Activated CD8-positive, alpha-beta T cell treated with anti-CD3 and anti-CD28 coated beads for 36 hours (primary cell): ENCODE data around the gene L3MBTL2. TPM values are rescaled to one million over a fixed set of nuclear protein-coding genes. Genes with fewer than 3 reads are reported as not detected.
"Not testable (repeated sequence)": the region's sequence is repeated elsewhere in the genome, so short reads cannot be mapped to it uniquely, and the experiment has no call there.

ENCODE experiments used
- ATAC-seq: fragments of 200-7000 bp; cut with Tn5 transposase; one replicate; pipeline ENCODE4 v1.10.0; 2021; ENCODE audit warnings: mild to moderate bottlenecking, moderate library complexity
- CTCF ChIA-PET: fragments of 350-600 bp; sonication (Branson Sonifier 250); formaldehyde crosslinking; loops from one replicate; lab custom pipeline; 2021; ENCODE audit warnings: antibody characterized with exemption; lab: Charles Lee
- POLR2A ChIA-PET: fragments of 350-600 bp; sonication (Branson Sonifier 250); formaldehyde crosslinking; loops from one replicate; lab custom pipeline; 2021; ENCODE audit warnings: antibody characterized with exemption; lab: Charles Lee
- DNase-seq: peaks from one replicate; pipeline ENCODE4 v3.0.0-alpha.2; 2020
- H3K27ac Mint-ChIP-seq: one replicate; pipeline ENCODE4 v1.8.0; 2021; ENCODE audit warnings: mild to moderate bottlenecking, mixed read lengths
- H3K27me3 Mint-ChIP-seq: one replicate; pipeline ENCODE4 v1.8.0; 2021; ENCODE audit warnings: mixed read lengths
- H3K36me3 Mint-ChIP-seq: one replicate; pipeline ENCODE4 v1.8.0; 2021; ENCODE audit warnings: low read depth, mixed read lengths
- H3K4me1 Mint-ChIP-seq: one replicate; pipeline ENCODE4 v1.8.0; 2021; ENCODE audit warnings: low read depth, mixed read lengths
- H3K4me3 Mint-ChIP-seq: one replicate; pipeline ENCODE4 v1.8.0; 2021; ENCODE audit warnings: mild to moderate bottlenecking, moderate library complexity, mixed read lengths
- H3K9me3 Mint-ChIP-seq: one replicate; pipeline ENCODE4 v1.8.0; 2021; ENCODE audit warnings: mixed read lengths
- CTCF ChIP-seq: fragments of 200-600 bp; IDR thresholded peaks from one replicate; pipeline ENCODE4 v1.8.0; 2022; ENCODE audit warnings: antibody characterized with exemption, mild to moderate bottlenecking
- intact Hi-C: fragments of 100-400 bp; cut with micrococcal nuclease; formaldehyde crosslinking; loops from one replicate; pipeline ENCODE4 v1.10.0; 2022
- total RNA-seq, 2 experiments: library from RNA; stranded (reverse); gene quantifications; one replicate each; pipeline ENCODE4 v1.2.3, GENCODE V29; 2021

The L3MBTL2 gene
- total RNA-seq, 2 experiments from 2014 or later, result 25.6 to 28.3 TPM

- no peak for ATAC-seq
- no peaks in the 10 kb centered on the region for H3K27me3 Mint-ChIP-seq
- H3K4me3 Mint-ChIP-seq, result no peak overlapping the region
- no peak for DNase-seq
- intact Hi-C loops, result no loop called here
- TF ChIP-seq CTCF, result no peak
- H3K9me3 Mint-ChIP-seq, result no peaks in the 10 kb centered on the region
- ChIA-PET POLR2A (interaction anchor here (1.1 kb wide), 1 partner anchor 69 kb away, joined by 3 read pairs; no protein-coding TSS in a partner anchor), CTCF (no interaction called here)
- H3K36me3 Mint-ChIP-seq, result peaks cover 42% of the 10 kb centered on the region
- peaks cover 3% of the 10 kb centered on the region for H3K4me1 Mint-ChIP-seq
- H3K27ac Mint-ChIP-seq, result no peak overlapping the region
These were observed 28.0 kb upstream of the L3MBTL2 start for GRCh38 chr22:41177040-41177621.

DNA sequence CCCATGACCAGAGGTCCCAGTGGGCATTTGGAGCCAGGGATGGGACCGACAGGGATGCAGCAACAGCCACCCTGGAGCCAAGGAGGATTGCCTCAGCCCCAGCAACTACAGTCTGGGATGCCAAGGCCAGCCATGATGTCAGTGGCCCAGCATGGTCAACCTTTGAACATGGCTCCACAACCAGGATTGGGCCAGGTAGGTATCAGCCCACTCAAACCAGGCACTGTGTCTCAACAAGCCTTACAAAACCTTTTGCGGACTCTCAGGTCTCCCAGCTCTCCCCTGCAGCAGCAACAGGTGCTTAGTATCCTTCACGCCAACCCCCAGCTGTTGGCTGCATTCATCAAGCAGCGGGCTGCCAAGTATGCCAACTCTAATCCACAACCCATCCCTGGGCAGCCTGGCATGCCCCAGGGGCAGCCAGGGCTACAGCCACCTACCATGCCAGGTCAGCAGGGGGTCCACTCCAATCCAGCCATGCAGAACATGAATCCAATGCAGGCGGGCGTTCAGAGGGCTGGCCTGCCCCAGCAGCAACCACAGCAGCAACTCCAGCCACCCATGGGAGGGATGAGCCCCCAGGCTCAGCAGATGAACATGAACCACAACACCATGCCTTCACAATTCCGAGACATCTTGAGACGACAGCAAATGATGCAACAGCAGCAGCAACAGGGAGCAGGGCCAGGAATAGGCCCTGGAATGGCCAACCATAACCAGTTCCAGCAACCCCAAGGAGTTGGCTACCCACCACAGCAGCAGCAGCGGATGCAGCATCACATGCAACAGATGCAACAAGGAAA lies 27.3 kb upstream of the L3MBTL2 start:
- Mint-ChIP-seq H3K4me1 (peaks cover 3% of the 10 kb centered on the region), H3K36me3 (peaks cover 37% of the 10 kb centered on the region), H3K27me3 (no peaks in the 10 kb centered on the region), H3K27ac (no peak overlapping the region), H3K4me3 (no peak overlapping the region), H3K9me3 (no peaks in the 10 kb centered on the region)
- no peak for TF ChIP-seq CTCF
- ATAC-seq (no peak), DNase-seq (no peak)
- ChIA-PET POLR2A (no interaction called here), CTCF (no interaction called here)
- intact Hi-C loops, result no loop called here

- Mint-ChIP-seq H3K27me3 (no peaks in the 10 kb centered on the region), H3K4me1 (peaks cover 3% of the 10 kb centered on the region), H3K9me3 (no peaks in the 10 kb centered on the region), H3K36me3 (peaks cover 32% of the 10 kb centered on the region), H3K27ac (no peak overlapping the region), H3K4me3 (no peak overlapping the region)
- ChIA-PET POLR2A (no interaction called here), CTCF (no interaction called here)
- no peak for DNase-seq
- no peak for TF ChIP-seq CTCF
- no peak for ATAC-seq
- intact Hi-C loops, result no loop called here
These were observed 26.6 kb upstream of the L3MBTL2 start for GRCh38 chr22:41178425-41178975.

- H3K27me3 Mint-ChIP-seq, H3K4me3 Mint-ChIP-seq, POLR2A ChIA-PET, H3K27ac Mint-ChIP-seq, H3K4me1 Mint-ChIP-seq, DNase-seq, intact Hi-C loops, ATAC-seq, H3K9me3 Mint-ChIP-seq: not testable (repeated sequence)
- CTCF ChIA-PET, result interaction anchor here (1.4 kb wide), 1 partner anchor 8 kb away, joined by 3 read pairs; no protein-coding TSS in a partner anchor
- H3K36me3 Mint-ChIP-seq, result peaks cover 29% of the 10 kb centered on the region
These were observed 24.8 kb upstream of the L3MBTL2 start for GRCh38 chr22:41180362-41180761.

GRCh38 chr22:41180926-41181325 lies 24.2 kb upstream of the L3MBTL2 start:
- ChIA-PET CTCF (interaction anchor here (1.4 to 1.5 kb wide), 2 partner anchors 9 to 258 kb away, joined by 3 to 6 read pairs; no protein-coding TSS in a partner anchor), POLR2A (interaction anchor here (1.0 to 1.5 kb wide), 2 partner anchors 17 to 48 kb away, joined by 4 to 6 read pairs; no protein-coding TSS in a partner anchor)
- Mint-ChIP-seq H3K4me3 (no peak overlapping the region), H3K9me3 (no peaks in the 10 kb centered on the region), H3K27ac (no peak overlapping the region), H3K4me1 (no peaks in the 10 kb centered on the region), H3K36me3 (peaks cover 26% of the 10 kb centered on the region), H3K27me3 (no peaks in the 10 kb centered on the region)
- intact Hi-C loops, result no loop called here
- TF ChIP-seq CTCF, result no peak
- DNase-seq (no peak), ATAC-seq (no peak)
